Activated CD8-positive, alpha-beta memory T cell treated with anti-CD3 and anti-CD28 coated beads, Interleukin-2, amount 50 U/mL, for 24 hours (primary cell): ENCODE data around the gene CHRM2.

Experiments used
- DNase-seq: peaks from one replicate; pipeline ENCODE4 v3.0.0-alpha.2; 2020; ENCODE audit errors: extremely low read depth

The CHRM2 gene

GRCh38 chr7:137025469-137026175 is 157.2 kb downstream of the CHRM2 start:
- DNase-seq, result no peak

- DNase-seq, result no peak
Observed at GRCh38 chr7:137026176-137026500, 157.7 kb downstream of the CHRM2 start.

- no peak for DNase-seq
Observed at GRCh38 chr7:137032436-137032835, 164.0 kb downstream of the CHRM2 start.

GRCh38 chr7:137036768-137037167 is 168.3 kb downstream of the CHRM2 start:
- no peak for DNase-seq

- DNase-seq, result no peak
Observed at GRCh38 chr7:137038706-137039105, 170.3 kb downstream of the CHRM2 start.

- DNase-seq, result no peak
Observed at GRCh38 chr7:137040745-137041144, 172.3 kb downstream of the CHRM2 start.

- DNase-seq, result no peak
Observed at GRCh38 chr7:137045573-137045972, 177.1 kb downstream of the CHRM2 start.

GRCh38 chr7:137069249-137069963 is 201.0 kb downstream of the CHRM2 start:
- no peak for DNase-seq
